ENCODE data around the gene AMIGO3. TPM values are rescaled to one million over a fixed set of nuclear protein-coding genes. Genes with fewer than 3 reads are reported as not detected.

AMIGO3 gene
- total and polyA plus RNA-seq, 2 donors from 2014 or later: 0.73 TPM; not detected in 1

DNA sequence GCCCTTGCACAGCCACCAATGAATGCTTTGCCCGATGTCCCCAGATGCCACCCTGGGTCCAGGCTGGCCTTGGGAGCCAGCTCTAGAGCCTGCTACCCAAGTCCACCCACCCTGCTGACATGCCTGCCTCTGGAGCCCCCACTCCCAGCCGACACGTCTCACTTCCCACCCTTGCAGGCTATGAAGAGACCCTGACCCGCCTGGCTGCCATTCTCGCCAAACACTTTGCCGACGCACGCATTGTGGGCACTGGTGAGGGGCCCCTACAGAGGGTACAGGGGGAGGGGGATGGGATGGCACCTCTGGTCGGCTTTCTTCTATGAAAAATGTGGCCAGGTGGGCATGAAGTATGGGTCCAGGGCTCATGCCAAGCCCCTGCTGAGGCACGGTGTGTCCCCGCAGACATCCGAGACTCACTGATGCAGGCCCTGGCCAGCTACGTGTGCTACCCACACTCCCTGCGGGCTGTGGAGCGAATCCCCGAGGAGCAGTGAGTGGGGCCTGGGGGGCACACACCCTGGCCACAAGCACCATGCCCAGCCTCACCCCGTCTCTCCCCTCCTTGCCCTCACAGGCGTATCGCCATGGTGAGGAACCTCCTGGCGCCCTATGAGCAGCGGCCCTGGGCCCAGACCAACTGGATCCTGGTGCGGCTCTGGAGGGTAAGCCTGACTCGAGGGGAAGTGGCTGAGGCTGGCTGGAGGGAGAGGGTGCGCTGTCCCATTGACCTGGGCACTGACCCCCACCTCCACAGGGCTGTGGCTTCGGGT lies 6.0 kb downstream of the AMIGO3 start:
- DNase-seq (peak in 1 of 5 donors; percentile 62), FAIRE-seq (no peak)
- H3K4me3 ChIP-seq (ENCODE audit: low read length in 3 of 3): no peak overlapping the region
- no peaks in the 10 kb centered on the region for H3K9me3 ChIP-seq (ENCODE audit: control insufficient read depth in 2 of 3, insufficient read depth in 1 of 3, low read length in 3 of 3)
- H3K9ac ChIP-seq (ENCODE audit: low read length in 3 of 3): no peak overlapping the region
- H3K36me3 ChIP-seq (ENCODE audit: control insufficient read depth in 2 of 3, insufficient read depth in 3 of 3, low read length in 3 of 3): peaks cover 0 to 12% (median 0%) of the 10 kb centered on the region in 3 donors
- TF ChIP-seq, protein P1, sequence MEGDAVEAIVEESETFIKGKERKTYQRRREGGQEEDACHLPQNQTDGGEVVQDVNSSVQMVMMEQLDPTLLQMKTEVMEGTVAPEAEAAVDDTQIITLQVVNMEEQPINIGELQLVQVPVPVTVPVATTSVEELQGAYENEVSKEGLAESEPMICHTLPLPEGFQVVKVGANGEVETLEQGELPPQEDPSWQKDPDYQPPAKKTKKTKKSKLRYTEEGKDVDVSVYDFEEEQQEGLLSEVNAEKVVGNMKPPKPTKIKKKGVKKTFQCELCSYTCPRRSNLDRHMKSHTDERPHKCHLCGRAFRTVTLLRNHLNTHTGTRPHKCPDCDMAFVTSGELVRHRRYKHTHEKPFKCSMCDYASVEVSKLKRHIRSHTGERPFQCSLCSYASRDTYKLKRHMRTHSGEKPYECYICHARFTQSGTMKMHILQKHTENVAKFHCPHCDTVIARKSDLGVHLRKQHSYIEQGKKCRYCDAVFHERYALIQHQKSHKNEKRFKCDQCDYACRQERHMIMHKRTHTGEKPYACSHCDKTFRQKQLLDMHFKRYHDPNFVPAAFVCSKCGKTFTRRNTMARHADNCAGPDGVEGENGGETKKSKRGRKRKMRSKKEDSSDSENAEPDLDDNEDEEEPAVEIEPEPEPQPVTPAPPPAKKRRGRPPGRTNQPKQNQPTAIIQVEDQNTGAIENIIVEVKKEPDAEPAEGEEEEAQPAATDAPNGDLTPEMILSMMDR (IDR thresholded peaks at IDR 0.05; ENCODE audit: borderline replicate concordance, extremely low read depth, insufficient read depth): no peak
- H3K27ac ChIP-seq (ENCODE audit: low read depth in 2 of 2, low read length in 2 of 2): no peak overlapping the region
- H3K27me3 ChIP-seq (ENCODE audit: control insufficient read depth, insufficient read depth, low read length): no peaks in the 10 kb centered on the region
- intact Hi-C loops (cut with DNase I): no loop called here
- H3K4me1 ChIP-seq (ENCODE audit: control insufficient read depth in 2 of 3, insufficient read depth in 2 of 3, low read depth in 1 of 3, low read length in 3 of 3): peaks cover 0 to 1% (median 0%) of the 10 kb centered on the region in 3 donors

DNA sequence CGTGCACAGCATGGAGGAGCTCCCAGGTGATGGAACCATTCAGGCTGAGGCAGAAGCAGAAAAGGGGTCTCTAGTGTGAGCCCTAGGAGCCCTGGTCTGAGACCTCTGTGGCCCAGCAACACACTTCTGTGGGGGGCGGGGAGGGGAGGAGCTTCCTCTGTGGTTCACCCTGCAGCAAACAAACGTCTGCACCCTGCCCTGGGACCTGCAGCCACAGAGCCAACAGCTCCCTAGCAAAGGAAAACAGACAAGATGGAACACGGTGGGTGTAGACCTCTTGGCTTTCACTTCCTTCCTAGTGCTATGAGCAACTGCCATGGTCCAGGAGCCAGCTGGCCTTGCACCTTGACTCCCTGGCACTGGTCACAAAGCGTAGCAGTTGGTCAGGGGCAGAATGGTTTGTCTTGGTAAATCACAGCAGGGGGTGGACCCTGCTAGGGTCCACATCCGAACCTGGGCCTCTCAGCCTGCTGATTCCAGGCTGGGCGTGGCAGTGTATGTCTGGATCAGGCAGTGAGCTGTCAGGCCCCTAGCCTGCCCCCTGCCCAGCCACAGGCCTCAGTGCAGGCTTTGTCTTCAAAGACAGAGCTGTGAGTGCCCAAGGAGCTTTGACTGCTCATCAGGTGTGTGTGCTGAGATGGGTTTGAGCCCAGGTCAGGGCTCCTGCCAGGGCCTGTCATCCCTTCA lies 6.7 kb downstream of the AMIGO3 start:
- Histone ChIP-seq H3K4me1 (ENCODE audit: control insufficient read depth in 2 of 3, insufficient read depth in 2 of 3, low read depth in 1 of 3, low read length in 3 of 3) (no peaks in the 10 kb centered on the region), H3K36me3 (ENCODE audit: control insufficient read depth in 2 of 3, insufficient read depth in 3 of 3, low read length in 3 of 3) (peaks cover 0 to 12% (median 0%) of the 10 kb centered on the region in 3 donors), H3K4me3 (ENCODE audit: low read length in 3 of 3) (no peak overlapping the region), H3K27me3 (ENCODE audit: control insufficient read depth, insufficient read depth, low read length) (no peaks in the 10 kb centered on the region), H3K9ac (ENCODE audit: low read length in 3 of 3) (no peak overlapping the region), H3K27ac (ENCODE audit: low read depth in 2 of 2, low read length in 2 of 2) (no peak overlapping the region), H3K9me3 (ENCODE audit: control insufficient read depth in 2 of 3, insufficient read depth in 1 of 3, low read length in 3 of 3) (no peaks in the 10 kb centered on the region)
- DNase-seq (peak in 1 of 5 donors; percentile 41), FAIRE-seq (no peak)
- TF ChIP-seq, protein P1 (IDR thresholded peaks at IDR 0.05; ENCODE audit: borderline replicate concordance, extremely low read depth, insufficient read depth): no peak
- intact Hi-C loops (cut with DNase I): no loop called here

DNA sequence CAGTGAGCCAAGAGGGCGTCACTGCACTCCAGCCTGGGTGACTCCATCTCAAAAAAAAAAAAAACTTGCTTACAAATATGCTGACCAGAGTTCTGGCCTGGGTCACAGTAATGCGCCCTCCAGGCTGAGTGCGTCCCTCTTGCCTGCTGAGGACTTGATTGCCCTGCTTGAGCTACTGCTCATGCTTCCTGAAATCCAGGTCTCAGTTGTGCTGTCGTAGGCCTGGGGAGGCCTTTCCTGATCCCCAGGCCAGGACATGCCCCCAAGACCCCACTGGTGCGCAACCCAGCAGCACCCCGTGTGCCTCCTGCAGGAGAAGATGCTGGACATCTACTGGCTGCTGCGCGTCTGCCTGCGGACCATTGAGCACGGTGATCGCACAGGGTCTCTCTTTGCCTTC lies 7.3 kb downstream of the AMIGO3 start:
- TF ChIP-seq, protein P1 (IDR thresholded peaks at IDR 0.05; ENCODE audit: borderline replicate concordance, extremely low read depth, insufficient read depth): no peak
- no peak overlapping the region for H3K27ac ChIP-seq (ENCODE audit: low read depth in 2 of 2, low read length in 2 of 2)
- H3K36me3 ChIP-seq (ENCODE audit: control insufficient read depth in 2 of 3, insufficient read depth in 3 of 3, low read length in 3 of 3): peaks cover 0 to 14% (median 1%) of the 10 kb centered on the region in 3 donors
- H3K27me3 ChIP-seq (ENCODE audit: control insufficient read depth, insufficient read depth, low read length): no peaks in the 10 kb centered on the region
- H3K4me3 ChIP-seq (ENCODE audit: low read length in 3 of 3): no peak overlapping the region
- FAIRE-seq (no peak), DNase-seq (peak in 1 of 5 donors; percentile 40)
- no peak overlapping the region for H3K9ac ChIP-seq (ENCODE audit: low read length in 3 of 3)
- H3K4me1 ChIP-seq (ENCODE audit: control insufficient read depth in 2 of 3, insufficient read depth in 2 of 3, low read depth in 1 of 3, low read length in 3 of 3): no peaks in the 10 kb centered on the region
- intact Hi-C loops (cut with DNase I): no loop called here
- H3K9me3 ChIP-seq (ENCODE audit: control insufficient read depth in 2 of 3, insufficient read depth in 1 of 3, low read length in 3 of 3): no peaks in the 10 kb centered on the region

Measured in kidney (tissue), 14 donors.